Occipital lobe (tissue), 2 donors: ENCODE measurements around the gene RAB43. TPM values are rescaled to one million over a fixed set of nuclear protein-coding genes. Genes with fewer than 3 reads are reported as not detected.
A peak's percentile ranks its signal among the peaks of the same experiment; 100 is the strongest.
"Not testable (repeated sequence)": the region's sequence is repeated elsewhere in the genome, so short reads cannot be mapped to it uniquely, and the experiment has no call there.

Experiments
- DNase-seq: peaks from one replicate; lab custom pipeline; 2025; lab: John Stamatoyannopoulos, UW
- total RNA-seq: library from RNA; depleted of rRNA; stranded (reverse); fragments of >200 nt; gene quantifications from one replicate; pipeline ENCODE4 v1.2.3, GENCODE V29; 2014

RAB43 gene
- total RNA-seq, result 3.3 TPM

DNA sequence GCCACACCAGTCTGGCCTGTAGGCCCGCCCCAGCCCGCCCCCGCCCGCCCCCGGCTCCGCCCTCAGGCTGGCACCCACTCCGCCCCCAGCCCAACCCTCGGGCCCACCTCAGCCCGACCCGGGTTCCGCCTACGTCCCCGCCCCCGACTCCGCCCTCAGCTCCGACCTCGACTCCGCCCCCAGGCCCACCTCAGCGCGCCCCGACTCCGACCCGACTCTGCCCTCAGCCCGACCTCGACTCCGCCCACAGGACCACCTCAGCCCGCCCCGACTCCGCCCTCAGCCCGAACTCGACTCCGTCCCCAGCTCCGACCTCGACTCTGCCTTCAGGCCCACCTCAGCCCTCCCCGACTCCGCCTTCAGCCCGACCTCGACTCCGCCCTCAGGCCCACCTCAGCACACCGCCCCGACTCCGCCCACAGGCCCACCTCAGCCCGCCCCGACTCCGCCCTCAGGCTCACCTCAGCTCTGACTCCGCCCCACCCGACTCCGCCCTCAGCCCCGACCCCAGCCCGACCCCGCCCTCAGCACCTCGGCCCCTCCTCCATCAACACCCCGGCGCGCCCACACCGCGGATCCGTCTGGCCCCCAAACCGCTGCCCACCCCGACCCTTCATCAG, at the start of gene RAB43:
RAB43 (minus strand) TSS at position 13 of the 620 bp plus-strand sequence. CDS start 315 bp downstream, outside the sequence.
- DNase-seq, result peak; percentile 75

DNA sequence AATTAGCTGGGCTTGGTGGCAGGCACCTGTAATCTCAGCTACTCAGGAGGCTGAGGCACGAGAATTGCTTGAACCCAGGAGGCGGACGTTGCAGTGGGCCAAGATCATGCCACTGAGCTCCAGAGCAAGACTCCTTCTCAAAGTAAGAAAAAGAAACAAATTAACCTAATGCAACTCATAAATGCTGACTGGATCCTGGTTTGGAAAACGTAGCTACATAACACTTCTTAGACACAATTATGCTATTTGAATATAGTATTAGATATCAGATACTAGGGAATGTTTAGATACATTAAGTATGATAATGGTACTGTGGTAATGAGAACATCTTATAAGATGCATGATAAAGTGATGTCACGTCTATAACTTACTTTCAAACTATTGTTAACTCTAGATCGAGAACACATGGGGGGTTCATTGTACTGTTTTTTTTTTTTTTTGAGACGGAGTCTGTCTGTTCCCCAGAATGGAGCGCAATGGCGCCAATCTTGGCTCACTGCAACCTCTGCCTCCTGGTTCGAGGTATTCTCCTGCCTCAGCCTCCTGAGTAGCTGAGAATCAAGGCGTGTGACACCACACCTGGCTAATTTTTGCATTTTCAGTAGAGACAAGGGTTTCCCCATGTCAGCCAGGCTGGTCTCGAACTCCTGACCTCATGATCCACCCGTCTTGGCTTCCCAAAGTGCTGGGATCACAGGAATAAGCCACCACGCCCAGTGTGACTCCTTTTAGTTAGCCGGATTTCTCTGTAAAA, 45.2 kb upstream of the RAB43 start:
- no peak for DNase-seq

DNA sequence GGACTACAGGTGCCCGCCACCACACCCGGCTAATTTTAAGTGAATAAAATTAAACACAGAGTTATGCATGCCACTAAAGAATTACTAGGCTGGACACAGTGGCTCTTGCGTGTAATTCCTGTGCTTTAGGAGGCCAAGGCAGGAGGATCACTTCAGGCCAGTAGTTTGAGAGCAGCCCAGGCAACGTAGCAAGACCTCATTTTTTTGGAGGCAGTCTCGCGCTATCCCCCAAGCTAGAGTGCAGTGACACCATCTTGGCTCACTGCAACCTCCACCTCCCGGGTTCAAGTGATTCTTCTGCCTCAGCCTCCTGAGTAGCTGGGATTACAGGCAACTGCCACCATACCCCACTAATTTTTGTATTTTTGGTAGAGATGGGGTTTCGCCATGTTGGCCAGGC, 44.0 kb upstream of the RAB43 start:
- not testable (repeated sequence) for DNase-seq

DNA sequence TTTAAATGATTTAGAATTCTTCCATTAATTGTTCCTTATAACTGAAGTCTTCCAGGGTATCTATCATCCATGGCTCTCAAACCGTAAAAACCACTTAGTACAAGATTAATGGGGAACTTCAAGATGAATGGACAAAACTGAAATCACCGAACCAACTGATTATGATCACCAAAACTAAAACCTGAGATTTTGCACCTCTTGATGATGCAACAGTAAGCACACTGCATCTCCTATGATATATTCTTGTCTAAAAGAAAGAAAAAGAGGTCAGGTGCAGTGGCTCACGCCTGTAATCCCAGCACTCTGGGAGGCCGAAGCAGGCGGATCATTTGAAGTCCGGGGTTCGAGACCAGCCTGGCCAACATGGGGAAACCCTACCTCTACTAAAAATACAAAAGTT, 42.9 kb upstream of the RAB43 start:
- DNase-seq, result no peak

DNA sequence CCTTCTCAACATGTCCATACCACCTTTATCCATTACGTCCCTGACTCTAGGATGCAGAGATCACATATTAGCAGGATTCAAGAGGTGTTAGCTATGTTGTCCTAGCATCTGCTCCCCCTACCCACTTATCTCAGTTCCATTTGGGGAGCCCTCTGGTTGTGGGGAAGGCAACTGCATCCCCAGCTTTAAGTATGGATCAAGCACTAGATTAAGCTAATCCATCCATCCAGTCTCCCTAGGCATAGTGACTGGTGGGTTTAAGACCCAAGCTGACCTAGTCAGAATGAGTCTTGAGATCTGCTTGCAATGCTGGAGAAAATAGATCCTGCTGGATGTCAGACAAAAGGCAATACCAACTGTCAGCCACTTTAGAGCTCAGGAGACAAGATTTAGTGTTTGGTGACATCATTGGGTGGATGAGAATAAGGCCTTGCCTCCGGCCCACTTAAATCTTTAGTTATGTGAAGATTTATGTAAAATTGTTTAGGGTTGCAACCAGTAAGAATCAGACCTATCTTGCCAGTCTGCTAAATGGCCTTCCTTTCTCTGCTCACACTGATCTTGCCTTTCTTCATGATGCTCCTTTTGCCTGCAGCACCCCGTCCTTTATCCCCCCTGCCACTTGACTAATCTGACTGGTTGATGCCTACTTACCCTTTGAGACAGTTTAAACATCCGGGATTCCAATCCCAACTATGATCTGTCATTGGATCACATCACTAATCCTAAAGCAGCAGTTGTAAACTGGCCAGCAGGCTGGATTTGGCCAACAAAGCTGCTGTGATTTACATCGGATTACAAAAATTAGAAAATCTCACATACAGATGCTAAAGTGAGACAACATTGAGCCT, 41.4 kb upstream of the RAB43 start:
- DNase-seq, result no peak

DNA sequence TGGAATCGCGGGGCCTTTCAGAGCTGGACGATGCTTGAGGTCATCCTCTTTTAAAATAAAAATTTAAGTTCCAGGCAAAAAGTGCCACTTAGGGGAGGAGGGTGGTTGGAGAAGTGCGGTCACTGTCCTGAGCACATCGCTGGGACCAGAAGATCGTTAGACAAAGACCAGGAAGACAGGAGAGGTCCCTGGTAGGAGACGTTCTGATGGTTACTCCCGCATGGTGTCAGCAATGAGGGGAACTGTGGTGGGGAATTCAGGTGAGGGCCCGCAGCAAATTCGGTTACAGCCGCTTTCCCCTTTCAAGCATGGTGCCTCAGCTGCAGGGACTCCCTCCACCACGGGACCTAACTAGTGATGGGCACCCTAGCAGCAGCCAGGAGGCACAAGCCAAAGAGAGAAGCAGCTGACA, 40.3 kb upstream of the RAB43 start:
- DNase-seq, result no peak

DNA sequence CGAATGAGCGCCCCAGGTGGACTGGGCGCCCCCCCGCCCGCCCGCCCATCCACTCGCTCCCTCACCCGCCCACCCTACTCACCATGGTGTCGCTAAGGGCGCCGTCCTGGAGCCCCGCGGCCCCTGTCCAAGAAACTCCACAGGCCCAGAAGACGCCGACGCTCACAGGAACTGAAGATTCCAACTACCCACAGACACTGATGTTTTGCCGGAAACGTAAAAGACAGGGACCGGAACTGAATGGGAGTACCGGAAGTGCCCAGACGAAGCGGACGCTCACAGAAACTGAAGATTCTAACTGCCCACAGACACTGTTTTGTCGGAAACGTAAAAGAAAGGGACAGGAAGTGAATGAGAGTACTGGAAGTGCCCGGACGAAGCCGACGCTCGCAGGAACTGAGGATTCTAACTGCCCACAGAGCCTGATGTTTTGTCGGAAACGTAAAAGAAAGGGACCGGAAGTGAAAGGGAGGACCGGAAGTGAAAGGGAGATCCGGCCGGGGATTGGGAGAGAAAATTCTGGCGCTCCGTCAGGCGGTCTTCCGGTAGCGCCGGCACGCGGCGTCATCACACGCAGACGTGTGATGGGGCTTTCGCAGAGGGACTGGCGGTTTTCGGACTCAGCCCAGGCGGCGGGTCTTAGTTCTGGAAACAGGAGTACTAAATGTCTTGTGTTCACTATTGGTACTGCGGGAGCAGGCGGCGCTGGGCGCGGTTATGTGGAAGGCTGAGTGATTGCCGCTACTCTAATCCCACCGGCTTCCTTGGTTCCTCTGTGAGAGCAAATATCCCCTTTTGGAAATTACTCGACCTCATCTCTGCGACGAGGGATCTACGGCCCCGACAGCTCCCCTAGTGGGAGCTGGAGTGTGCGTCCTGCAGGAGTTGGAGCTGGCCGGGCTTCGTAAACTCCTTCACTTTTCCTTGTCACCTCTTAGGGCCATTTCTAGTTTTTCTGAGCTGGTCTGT, 39.6 kb upstream of the RAB43 start, which contains the start of gene ISY1:
ISY1 (minus strand) TSS at position 173 of the 969 bp plus-strand sequence; CDS start at position 85, 88 bp downstream.
- peak; percentile 85 for DNase-seq

DNA sequence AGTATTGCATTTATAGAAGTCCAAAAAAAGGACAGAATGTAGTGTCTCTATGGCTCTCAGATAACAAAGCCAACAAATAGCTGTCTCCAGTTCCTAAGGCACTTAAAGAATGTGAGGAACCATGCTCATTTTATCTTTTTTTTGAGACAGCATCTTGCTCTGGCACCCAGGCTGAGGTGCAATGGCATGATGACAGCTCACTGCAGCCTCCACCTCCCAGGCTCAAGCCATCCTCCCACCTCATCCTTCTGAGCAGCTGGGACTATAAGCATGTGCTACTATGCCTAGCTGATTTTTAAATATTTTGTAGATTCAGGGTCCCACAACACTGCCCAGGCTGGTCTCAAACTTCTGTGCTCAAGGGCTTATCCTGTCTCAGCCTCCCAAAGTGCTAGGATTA, 23.2 kb upstream of the RAB43 start:
- DNase-seq, result no peak

DNA sequence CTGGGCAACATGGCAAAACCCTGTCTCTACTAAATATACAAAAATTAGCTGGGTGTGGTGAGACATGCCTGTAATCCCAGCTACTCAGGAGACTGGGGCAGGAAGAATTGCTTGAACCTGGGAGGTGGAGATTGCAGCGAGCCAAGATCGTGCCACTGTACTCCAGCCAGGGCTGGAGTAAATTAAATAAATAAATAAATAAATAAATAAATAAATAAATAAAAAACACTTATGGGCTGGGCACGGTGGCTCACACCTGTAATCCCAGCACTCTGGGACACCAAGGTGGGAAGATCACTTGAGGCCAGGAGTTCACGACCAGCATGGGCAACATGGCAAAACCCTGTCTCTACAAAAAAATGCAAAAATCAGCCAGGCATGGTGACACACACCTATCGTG, 19.4 kb upstream of the RAB43 start:
- DNase-seq, result not testable (repeated sequence)

DNA sequence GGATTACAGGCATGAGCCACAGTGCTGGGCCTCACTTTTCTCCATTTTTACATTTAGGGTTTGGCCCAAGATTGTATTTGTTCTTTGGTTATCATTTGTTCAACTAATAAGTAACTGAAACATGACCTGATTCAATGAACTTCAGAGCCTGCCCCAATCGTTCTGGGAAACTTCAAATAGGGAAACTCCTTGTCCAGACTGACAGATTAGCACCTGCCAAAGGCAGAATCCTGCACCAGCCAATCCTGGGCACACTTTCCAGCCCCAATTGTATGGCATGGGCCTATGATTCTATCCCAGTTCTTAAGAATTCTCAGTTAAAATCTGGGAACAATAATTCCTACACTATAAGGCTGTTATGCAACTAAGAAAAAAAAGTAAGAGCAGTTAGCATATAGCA, 18.3 kb upstream of the RAB43 start:
- no peak for DNase-seq

DNA sequence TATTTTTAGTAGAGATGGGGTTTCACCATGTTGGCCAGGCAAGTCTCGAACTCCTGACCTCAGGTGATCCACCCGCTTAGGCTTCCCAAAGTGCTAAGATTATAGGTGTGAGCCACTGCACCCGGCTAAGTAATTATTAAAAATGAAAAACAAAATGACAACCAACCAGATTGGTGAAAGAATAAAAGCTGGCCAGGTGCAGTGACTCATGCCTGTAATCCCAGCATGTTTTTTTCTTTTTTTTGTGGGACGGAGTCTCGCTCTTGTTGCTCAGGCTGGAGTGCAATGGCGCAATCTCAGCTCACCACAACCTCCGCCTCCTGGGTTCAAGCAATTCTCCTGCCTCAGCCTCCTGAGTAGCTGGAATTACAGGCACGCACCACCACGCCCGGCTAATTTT, 14.7 kb upstream of the RAB43 start:
- DNase-seq, result not testable (repeated sequence)

DNA sequence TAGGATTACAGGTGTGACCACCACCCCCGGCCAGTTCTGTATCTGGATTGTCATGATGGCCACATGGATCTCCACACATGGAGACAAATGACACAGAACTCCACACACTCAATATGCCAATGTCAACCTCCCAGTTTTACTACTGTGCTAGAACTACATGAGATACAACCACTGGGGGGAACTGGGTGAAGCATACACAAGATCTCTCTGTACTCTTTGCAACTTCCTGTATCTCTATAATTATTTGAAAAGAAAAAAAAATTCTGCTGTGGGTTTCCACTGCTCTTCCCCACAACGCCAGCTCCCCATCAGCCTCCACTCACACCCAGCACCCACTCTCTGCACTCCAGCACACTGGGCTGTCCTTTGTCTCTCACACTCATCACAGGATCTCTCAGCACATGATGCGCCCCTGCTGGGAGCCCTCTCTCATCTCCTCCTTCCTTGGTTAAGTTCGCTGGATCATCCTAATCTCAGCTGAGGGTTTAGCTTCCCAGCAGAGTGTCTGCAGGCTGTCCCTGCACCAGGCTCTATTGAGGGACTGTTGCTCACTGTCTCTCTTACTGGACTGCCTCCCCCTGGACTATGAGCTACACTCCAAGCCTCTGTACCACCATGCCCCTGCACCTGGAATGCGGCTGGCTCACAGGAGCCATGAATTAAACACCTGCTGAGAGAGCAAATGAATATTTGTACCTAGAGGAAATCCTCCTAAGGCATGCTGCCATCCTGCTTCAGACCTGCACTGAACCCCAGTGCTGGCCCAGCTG, 10.7 kb upstream of the RAB43 start:
- no peak for DNase-seq

DNA sequence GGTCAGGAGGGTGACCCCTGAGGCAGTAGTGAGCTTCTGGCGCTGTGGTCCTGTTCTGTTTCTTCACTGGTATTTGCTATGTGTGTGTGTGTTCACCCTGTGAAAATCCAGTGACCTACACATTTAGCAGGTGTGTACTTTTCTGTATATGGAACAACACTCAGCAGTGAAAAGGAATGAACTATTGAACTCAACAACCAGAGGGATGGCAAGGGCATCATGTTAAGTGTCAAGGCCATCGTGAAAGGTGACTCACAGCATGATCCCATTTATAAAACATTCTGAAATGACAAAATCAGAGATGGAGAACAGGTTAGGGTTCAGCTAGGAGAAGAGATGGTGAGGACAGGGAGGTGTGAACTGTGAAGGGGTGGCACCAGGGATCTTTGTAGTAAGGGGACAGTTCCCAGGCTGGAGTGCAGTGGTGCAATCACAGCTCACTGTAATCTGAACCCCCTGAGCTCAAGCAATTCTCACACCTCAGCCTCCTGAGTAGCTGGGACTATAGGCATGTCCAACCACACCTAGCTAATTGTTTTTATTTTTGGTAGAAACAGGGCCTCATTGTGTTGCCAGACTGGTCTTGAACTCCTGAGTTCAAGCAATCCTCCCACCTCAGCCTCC, 10.0 kb upstream of the RAB43 start:
- no peak for DNase-seq

DNA sequence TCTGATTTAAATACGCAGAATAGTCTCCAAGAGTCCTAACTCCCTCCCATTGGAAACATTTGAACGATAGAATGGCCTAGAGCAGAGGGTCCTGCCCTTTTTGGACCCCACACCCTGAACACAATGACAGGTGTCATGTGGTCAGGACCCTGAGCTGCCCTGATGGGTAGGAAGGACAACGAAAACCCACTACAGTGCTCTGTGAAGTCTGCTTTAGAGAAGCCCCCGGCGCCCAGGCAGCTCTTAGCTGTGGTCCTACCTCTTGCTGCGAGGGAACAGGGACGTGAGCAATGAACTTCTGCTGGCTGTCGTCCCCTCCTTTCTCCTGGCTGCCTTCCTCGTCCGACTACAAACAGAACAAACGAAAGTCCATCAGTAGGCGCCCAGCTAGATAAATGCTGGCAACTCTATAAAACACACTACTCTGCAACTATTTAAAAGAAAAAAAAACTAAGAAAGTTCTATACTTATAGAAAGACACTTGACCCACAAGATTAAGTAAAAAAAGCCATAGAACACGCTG, 8.7 kb upstream of the RAB43 start:
- DNase-seq, result no peak

DNA sequence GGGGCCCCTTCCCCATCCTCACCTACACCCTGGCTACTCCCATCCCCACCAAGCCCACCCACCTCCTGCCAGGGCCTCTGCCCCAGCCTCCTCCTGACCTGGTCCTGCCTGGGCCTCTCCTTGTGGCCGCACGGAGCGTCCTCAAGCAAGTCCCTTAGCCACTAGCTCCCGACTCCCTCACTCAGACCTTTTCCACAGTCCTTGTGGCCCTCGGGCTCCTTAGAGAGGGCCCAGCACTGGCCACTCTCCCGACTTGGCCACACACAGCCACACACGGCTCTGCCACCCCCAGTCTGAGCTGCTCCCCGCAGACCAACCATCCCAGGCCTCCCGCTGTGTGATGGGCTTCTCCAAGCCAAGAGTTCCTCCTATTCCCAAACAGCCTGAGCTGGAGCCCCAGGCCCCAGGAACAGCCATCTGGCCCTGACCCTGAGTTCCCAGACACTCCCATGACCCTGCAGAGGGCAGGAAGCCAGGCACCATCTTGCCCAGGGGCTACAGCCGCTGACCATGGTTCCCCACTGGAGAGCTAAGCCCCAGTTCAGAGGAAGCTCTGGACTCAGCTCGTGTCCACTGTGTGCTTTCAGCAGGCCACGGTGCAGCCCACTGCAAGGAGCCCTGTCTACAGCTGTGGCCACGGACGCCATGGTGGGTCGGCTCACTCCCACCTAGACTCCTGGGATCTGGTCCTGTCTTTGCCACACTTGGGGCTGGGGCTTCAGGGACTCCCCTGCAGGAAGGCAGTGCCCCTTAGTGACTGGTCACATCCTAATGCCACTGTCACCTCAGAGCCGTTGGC, 7.0 kb upstream of the RAB43 start:
- no peak for DNase-seq

DNA sequence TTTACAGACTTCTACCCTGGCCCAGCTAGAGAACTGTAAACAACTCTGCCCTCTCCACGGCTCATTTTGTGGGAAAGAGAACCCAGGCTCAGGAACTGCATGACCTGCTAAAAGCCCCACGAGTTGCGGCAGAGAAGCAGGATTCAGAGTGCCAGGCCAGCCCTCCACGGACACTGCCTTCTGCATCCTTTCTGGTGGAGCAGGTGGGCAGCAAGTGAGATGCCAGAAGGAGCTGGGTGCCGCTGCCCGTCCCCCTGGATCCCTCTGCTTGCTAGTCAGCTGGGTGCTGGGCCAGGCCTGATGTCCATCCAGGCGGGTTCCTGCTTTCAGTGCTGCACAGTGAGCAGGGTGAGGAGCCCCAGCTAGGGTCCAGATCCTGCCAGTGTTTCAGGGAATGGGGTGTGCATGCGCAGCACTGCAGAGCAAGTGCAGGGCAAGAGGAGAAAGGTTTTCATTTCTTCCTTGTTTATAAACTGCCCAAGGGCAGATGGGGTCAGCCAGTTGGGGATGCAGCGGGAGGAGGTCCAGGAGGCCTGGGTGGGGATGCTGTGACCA, 5.2 kb upstream of the RAB43 start:
- DNase-seq, result no peak

DNA sequence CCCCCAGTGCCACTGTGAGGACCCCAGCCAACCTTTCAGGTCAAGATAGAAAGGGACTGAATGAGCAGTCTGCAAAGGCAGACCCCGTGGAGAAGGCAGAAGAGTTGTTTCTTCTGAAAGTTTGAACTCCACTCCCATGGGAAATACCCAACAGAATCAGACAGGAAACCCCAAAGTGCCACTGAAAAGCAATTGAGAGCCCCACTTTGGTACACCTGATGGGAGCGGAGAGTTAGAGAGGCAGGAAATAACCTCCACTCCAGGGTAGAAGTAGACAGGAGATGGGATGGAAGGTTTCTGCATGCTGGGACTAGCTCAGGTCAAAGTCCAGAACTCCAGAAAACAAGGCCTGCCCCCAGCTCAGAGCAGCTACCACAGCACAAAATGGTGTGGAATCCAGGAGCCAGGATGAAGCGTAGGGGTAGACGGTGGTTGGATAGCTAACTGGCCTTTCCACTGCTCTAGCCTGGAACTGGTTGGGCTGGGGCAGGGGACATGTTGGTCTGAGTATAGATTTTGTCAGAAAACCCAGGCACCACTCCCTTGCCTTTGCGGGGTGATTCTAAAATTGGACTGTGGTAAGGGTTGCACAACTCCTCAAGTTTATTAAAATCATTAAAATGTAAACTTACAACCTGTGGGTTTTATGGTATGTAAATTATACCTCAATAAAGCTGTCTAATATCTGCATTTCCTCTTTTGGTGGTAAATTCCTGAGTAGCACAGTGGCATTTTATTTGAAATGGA, 1.9 kb upstream of the RAB43 start:
- DNase-seq, result no peak
